ENCODE measurements around the gene SDCBP2.

SDCBP2 gene

GRCh38 chr20:1334761-1335160, 5.8 kb upstream of the SDCBP2 start:
- no peak overlapping the region for H3K4me3 ChIP-seq (ENCODE audit: low read depth, low read length)
- TF ChIP-seq CTCF (IDR thresholded peaks at IDR 0.05; ENCODE audit: borderline replicate concordance, insufficient read depth, low read depth, low read length), result no peak

GRCh38 chr20:1334370-1334731, 5.4 kb upstream of the SDCBP2 start:
- no peak for TF ChIP-seq CTCF (IDR thresholded peaks at IDR 0.05; ENCODE audit: borderline replicate concordance, insufficient read depth, low read depth, low read length)
- H3K4me3 ChIP-seq (ENCODE audit: low read depth, low read length), result no peak overlapping the region

- no peak overlapping the region for H3K4me3 ChIP-seq (ENCODE audit: low read depth, low read length)
- no peak for TF ChIP-seq CTCF (IDR thresholded peaks at IDR 0.05; ENCODE audit: borderline replicate concordance, insufficient read depth, low read depth, low read length)
Measured at GRCh38 chr20:1333462-1334369, 4.8 kb upstream of the SDCBP2 start.

- TF ChIP-seq CTCF (IDR thresholded peaks at IDR 0.05; ENCODE audit: borderline replicate concordance, insufficient read depth, low read depth, low read length), result no peak
- H3K4me3 ChIP-seq (ENCODE audit: low read depth, low read length), result no peak overlapping the region
Measured at GRCh38 chr20:1332749-1333300, 3.9 kb upstream of the SDCBP2 start.

GRCh38 chr20:1331801-1332453, 3.0 kb upstream of the SDCBP2 start:
- no peak for TF ChIP-seq CTCF (IDR thresholded peaks at IDR 0.05; ENCODE audit: borderline replicate concordance, insufficient read depth, low read depth, low read length)

GRCh38 chr20:1331101-1331500, 2.2 kb upstream of the SDCBP2 start:
- TF ChIP-seq CTCF (IDR thresholded peaks at IDR 0.05; ENCODE audit: borderline replicate concordance, insufficient read depth, low read depth, low read length), result no peak
- H3K4me3 ChIP-seq (ENCODE audit: low read depth, low read length), result no peak overlapping the region

More at GRCh38 chr20:1331801-1332453, 3.0 kb upstream of the SDCBP2 start:
- no peak overlapping the region for H3K4me3 ChIP-seq (ENCODE audit: low read depth, low read length)

All from GM12875 (cell line).